Keratinocyte (primary cell): ENCODE measurements around the gene PRR16. TPM values are rescaled to one million over a fixed set of nuclear protein-coding genes. Genes with fewer than 3 reads are reported as not detected.

Experiments used
- DNase-seq: peaks from one replicate; pipeline ENCODE4 v3.0.0-alpha.2; 2011; ENCODE audit warnings: low read depth, missing footprints, low spot score
- FAIRE-seq: peaks from 2 replicates; lab custom pipeline; 2011; peaks lifted over from hg19 to GRCh38; lab: Jason Lieb, UNC
- H2AFZ ChIP-seq: 2 replicates; pipeline ENCODE4 v1.6.0; 2012; ENCODE audit warnings: low read length, control low read depth, inconsistent platforms; ENCODE audit not compliant: control insufficient read depth
- H3K27ac ChIP-seq: 2 replicates; pipeline ENCODE4 v1.5.1; 2011; ENCODE audit warnings: low read length; ENCODE audit not compliant: control insufficient read depth, insufficient read depth
- H3K27me3 ChIP-seq: 3 replicates; pipeline ENCODE4 v1.6.0; 2011; ENCODE audit warnings: low read length; ENCODE audit not compliant: control insufficient read depth, insufficient read depth; ENCODE audit errors: extremely low read depth
- H3K36me3 ChIP-seq, 2 experiments: 2 replicates in 1 of 2; 3 replicates in 1 of 2; pipeline ENCODE4 v1.5.1; 2011; ENCODE audit warnings: low read length in 2 of 2, mild to moderate bottlenecking in 1 of 2; ENCODE audit not compliant: control insufficient read depth in 2 of 2, insufficient read depth in 2 of 2; ENCODE audit errors: extremely low read depth in 1 of 2
- H3K4me1 ChIP-seq: 3 replicates; pipeline ENCODE4 v1.5.1; 2011; ENCODE audit warnings: low read length; ENCODE audit not compliant: control insufficient read depth, insufficient read depth; ENCODE audit errors: extremely low read depth
- H3K4me2 ChIP-seq: 3 replicates; pipeline ENCODE4 v1.6.0; 2011; ENCODE audit warnings: low read depth, low read length; ENCODE audit not compliant: control insufficient read depth, insufficient read depth; ENCODE audit errors: extremely low read depth
- H3K4me3 ChIP-seq, 3 experiments: fragments of 200-600 bp in 1 of 3; sonication (generic) in 1 of 3; 2 replicates in 2 of 3; 3 replicates in 1 of 3; pipeline ENCODE4 v1.5.1; 2011 to 2016; ENCODE audit warnings: low read length in 3 of 3, mild to moderate bottlenecking in 3 of 3, control low read depth in 2 of 3, inconsistent platforms in 1 of 3, low read depth in 1 of 3, mixed read lengths in 1 of 3, mixed run types in 1 of 3, moderate library complexity in 1 of 3; ENCODE audit not compliant: control insufficient read depth in 2 of 3, insufficient read depth in 2 of 3; ENCODE audit errors: extremely low read depth in 1 of 3
- H3K79me2 ChIP-seq: 2 replicates; pipeline ENCODE4 v1.6.0; 2012; ENCODE audit warnings: low read length; ENCODE audit not compliant: control insufficient read depth, insufficient read depth
- H3K9ac ChIP-seq: 3 replicates; pipeline ENCODE4 v1.6.0; 2011; ENCODE audit warnings: low read length; ENCODE audit not compliant: control insufficient read depth, insufficient read depth; ENCODE audit errors: extremely low read depth
- H3K9me1 ChIP-seq: 3 replicates; pipeline ENCODE4 v1.6.0; 2011; ENCODE audit warnings: low read length; ENCODE audit not compliant: control insufficient read depth, insufficient read depth; ENCODE audit errors: extremely low read depth
- H3K9me3 ChIP-seq: 2 replicates; pipeline ENCODE4 v1.5.1; 2012; ENCODE audit warnings: low read depth, low read length; ENCODE audit not compliant: control insufficient read depth
- H4K20me1 ChIP-seq: 3 replicates; pipeline ENCODE4 v1.6.0; 2011; ENCODE audit warnings: low read length; ENCODE audit not compliant: control insufficient read depth, insufficient read depth; ENCODE audit errors: extremely low read depth
- EZH2 ChIP-seq: IDR thresholded peaks from one replicate; pipeline ENCODE4 v1.6.1; 2012; ENCODE audit warnings: inconsistent platforms, mild to moderate bottlenecking, low read length, moderate library complexity
- dilution Hi-C: fragments of 300-500 bp; cut with MboI; formaldehyde crosslinking; loops from one replicate; pipeline ENCODE4 v1.7.0; 2020; ENCODE audit warnings: low sequenced_read_pairs; ENCODE audit not compliant: extremely low pct_ligation_motif_present
- polyA plus RNA-seq, 5 experiments: library from polyadenylated mRNA; depleted of rRNA in 3 of 5; stranded (reverse) in 3 of 5; stranded (forward) in 1 of 5; unstranded in 1 of 5; fragments of >200 nt; gene quantifications; 1 replicate in 1 of 5; 2 replicates in 3 of 5; 3 replicates in 1 of 5; pipeline versions ENCODE4 v1.2.1 to v1.2.3, GENCODE V29; 2011 to 2012; ENCODE audit warnings: missing spikeins in 2 of 5, low read depth in 1 of 5, low replicate concordance in 1 of 5
- TF ChIP-seq, protein P1 (sequence below), 3 experiments: IDR thresholded peaks in 1 of 3; conservative IDR thresholded peaks in 1 of 3; optimal IDR thresholded peaks in 1 of 3; 2 replicates in 2 of 3; 3 replicates in 1 of 3; pipeline versions ENCODE3 to v1.5.1; 2011; ENCODE audit warnings: low read length in 3 of 3, mild to moderate bottlenecking in 3 of 3, moderate library complexity in 2 of 3, control low read depth in 1 of 3, inconsistent platforms in 1 of 3; ENCODE audit not compliant: insufficient read depth in 2 of 3; ENCODE audit errors: extremely low read depth in 1 of 3

The PRR16 gene
- polyA plus RNA-seq, 1 donor (not counting 4 experiments of a cell fraction or from before 2014, with no cell fraction given), result 0.05 TPM

GRCh38 chr5:120582635-120583034, 118.5 kb downstream of the PRR16 start:
- no peak overlapping the region for H2AFZ ChIP-seq
- H3K36me3 ChIP-seq, result no peaks in the 10 kb centered on the region
- FAIRE-seq (no peak), DNase-seq (no peak)
- H3K27ac ChIP-seq, result no peak overlapping the region
- no peaks in the 10 kb centered on the region for H3K9me3 ChIP-seq
- H3K4me3 ChIP-seq, result no peak overlapping the region
- H3K4me1 ChIP-seq, result no peaks in the 10 kb centered on the region
- H3K27me3 ChIP-seq, result no peaks in the 10 kb centered on the region
- H3K79me2 ChIP-seq, result no peaks in the 10 kb centered on the region
- no peaks in the 10 kb centered on the region for H3K9me1 ChIP-seq
- H3K4me2 ChIP-seq, result no peak overlapping the region
- no peak for TF ChIP-seq EZH2
- TF ChIP-seq, protein P1, sequence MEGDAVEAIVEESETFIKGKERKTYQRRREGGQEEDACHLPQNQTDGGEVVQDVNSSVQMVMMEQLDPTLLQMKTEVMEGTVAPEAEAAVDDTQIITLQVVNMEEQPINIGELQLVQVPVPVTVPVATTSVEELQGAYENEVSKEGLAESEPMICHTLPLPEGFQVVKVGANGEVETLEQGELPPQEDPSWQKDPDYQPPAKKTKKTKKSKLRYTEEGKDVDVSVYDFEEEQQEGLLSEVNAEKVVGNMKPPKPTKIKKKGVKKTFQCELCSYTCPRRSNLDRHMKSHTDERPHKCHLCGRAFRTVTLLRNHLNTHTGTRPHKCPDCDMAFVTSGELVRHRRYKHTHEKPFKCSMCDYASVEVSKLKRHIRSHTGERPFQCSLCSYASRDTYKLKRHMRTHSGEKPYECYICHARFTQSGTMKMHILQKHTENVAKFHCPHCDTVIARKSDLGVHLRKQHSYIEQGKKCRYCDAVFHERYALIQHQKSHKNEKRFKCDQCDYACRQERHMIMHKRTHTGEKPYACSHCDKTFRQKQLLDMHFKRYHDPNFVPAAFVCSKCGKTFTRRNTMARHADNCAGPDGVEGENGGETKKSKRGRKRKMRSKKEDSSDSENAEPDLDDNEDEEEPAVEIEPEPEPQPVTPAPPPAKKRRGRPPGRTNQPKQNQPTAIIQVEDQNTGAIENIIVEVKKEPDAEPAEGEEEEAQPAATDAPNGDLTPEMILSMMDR (optimal IDR thresholded peaks at IDR 0.05 in 1 of 3, IDR thresholded peaks at IDR 0.05 in 1 of 3, conservative IDR thresholded peaks at IDR 0.05 in 1 of 3; ENCODE audit: extremely low read depth in 1 of 3, insufficient read depth in 2 of 3, low read length in 3 of 3), result no peak
- H4K20me1 ChIP-seq, result no peaks in the 10 kb centered on the region
- dilution Hi-C loops, result no loop called here
- H3K9ac ChIP-seq, result no peak overlapping the region

GRCh38 chr5:120586646-120587045, 122.5 kb downstream of the PRR16 start:
- no peaks in the 10 kb centered on the region for H3K36me3 ChIP-seq
- no peak overlapping the region for H3K9ac ChIP-seq
- H4K20me1 ChIP-seq, result no peaks in the 10 kb centered on the region
- H3K4me1 ChIP-seq, result no peaks in the 10 kb centered on the region
- no peaks in the 10 kb centered on the region for H3K9me1 ChIP-seq
- no peak for DNase-seq
- no peak overlapping the region for H3K4me3 ChIP-seq
- H2AFZ ChIP-seq, result no peak overlapping the region
- no peaks in the 10 kb centered on the region for H3K27me3 ChIP-seq
- no peaks in the 10 kb centered on the region for H3K79me2 ChIP-seq
- no peak overlapping the region for H3K27ac ChIP-seq
- no peaks in the 10 kb centered on the region for H3K9me3 ChIP-seq
- TF ChIP-seq, protein P1 (optimal IDR thresholded peaks at IDR 0.05 in 1 of 3, IDR thresholded peaks at IDR 0.05 in 1 of 3, conservative IDR thresholded peaks at IDR 0.05 in 1 of 3; ENCODE audit: extremely low read depth in 1 of 3, insufficient read depth in 2 of 3, low read length in 3 of 3), result no peak
- no peak for TF ChIP-seq EZH2
- no peak for FAIRE-seq
- H3K4me2 ChIP-seq, result no peak overlapping the region
- dilution Hi-C loops, result no loop called here
